WTC11 (cell line): Measurements from ENCODE around the gene LNX1. TPM values are rescaled to one million over a fixed set of nuclear protein-coding genes. Genes with fewer than 3 reads are reported as not detected.

Experiments
- ATAC-seq: fragments of 200-7000 bp; cut with Tn5 transposase; 2 replicates; pipeline ENCODE4 v1.10.0; 2021; ENCODE audit warnings: mild to moderate bottlenecking, moderate library complexity
- CTCF ChIA-PET: fragments of 300-600 bp; sonication (Branson Sonifier 250); formaldehyde crosslinking; loops from one replicate; lab custom pipeline; 2021; ENCODE audit warnings: antibody characterized with exemption; lab: Charles Lee
- POLR2A ChIA-PET: fragments of 350-600 bp; sonication (Branson Sonifier 250); formaldehyde crosslinking; loops from one replicate; lab custom pipeline; 2021; ENCODE audit warnings: antibody characterized with exemption; lab: Charles Lee
- DNase-seq: peaks from one replicate; pipeline ENCODE4 v3.0.0; 2021; ENCODE audit warnings: low spot score
- H3K27ac Mint-ChIP-seq: 2 replicates; pipeline ENCODE4 v1.8.0; 2021; ENCODE audit warnings: mixed read lengths
- H3K27me3 Mint-ChIP-seq: 2 replicates; pipeline ENCODE4 v1.8.0; 2021; ENCODE audit warnings: low read depth, mild to moderate bottlenecking, moderate library complexity, mixed read lengths
- H3K36me3 Mint-ChIP-seq: 2 replicates; pipeline ENCODE4 v1.8.0; 2021; ENCODE audit warnings: mixed read lengths
- H3K4me1 Mint-ChIP-seq: 2 replicates; pipeline ENCODE4 v1.8.0; 2022; ENCODE audit warnings: mixed read lengths
- H3K4me3 Mint-ChIP-seq: 2 replicates; pipeline ENCODE4 v1.8.0; 2021; ENCODE audit warnings: mild to moderate bottlenecking, moderate library complexity, mixed read lengths
- H3K9me3 Mint-ChIP-seq: 2 replicates; pipeline ENCODE4 v1.8.0; 2021; ENCODE audit warnings: mixed read lengths
- EMX1 ChIP-seq: fragments of 250-450 bp; sonication (Bioruptor Pico); IDR thresholded peaks from 2 replicates; pipeline ENCODE4 v1.8.0; 2021; ENCODE audit warnings: mild to moderate bottlenecking
- FOXK1 ChIP-seq: sonication (generic); formaldehyde crosslinking; IDR thresholded peaks from 2 replicates; pipeline ENCODE4 v1.8.0; 2022; ENCODE audit warnings: mild to moderate bottlenecking, moderate library complexity, missing genetic modification reagents
- FOXP1 ChIP-seq: sonication (generic); formaldehyde crosslinking; IDR thresholded peaks from 2 replicates; pipeline ENCODE4 v1.8.0; 2022; ENCODE audit warnings: missing genetic modification reagents, mild to moderate bottlenecking, moderate library complexity, borderline replicate concordance
- GABPB1 ChIP-seq: sonication (generic); formaldehyde crosslinking; IDR thresholded peaks from 2 replicates; pipeline ENCODE4 v1.8.1; 2023; ENCODE audit warnings: mild to moderate bottlenecking, missing genetic modification reagents
- GTF2I ChIP-seq: fragments of 250-450 bp; sonication (Bioruptor Pico); conservative IDR thresholded peaks from 2 replicates; pipeline ENCODE4 v1.4.0; 2021; ENCODE audit warnings: mild to moderate bottlenecking
- NR3C1 ChIP-seq: sonication (generic); formaldehyde crosslinking; conservative IDR thresholded peaks from 2 replicates; pipeline ENCODE4 v1.8.1; 2023; ENCODE audit warnings: low read depth, mild to moderate bottlenecking, missing genetic modification reagents
- SMAD3 ChIP-seq: sonication (generic); formaldehyde crosslinking; IDR thresholded peaks from 2 replicates; pipeline ENCODE4 v1.8.0; 2022; ENCODE audit warnings: missing genetic modification reagents, mild to moderate bottlenecking, borderline replicate concordance
- TEAD1 ChIP-seq: sonication (generic); formaldehyde crosslinking; IDR thresholded peaks from 2 replicates; pipeline ENCODE4 v1.8.0; 2022; ENCODE audit warnings: mild to moderate bottlenecking, missing genetic modification reagents
- ZNF317 ChIP-seq: sonication (generic); formaldehyde crosslinking; IDR thresholded peaks from 2 replicates; pipeline ENCODE4 v1.8.1; 2023; ENCODE audit warnings: low read depth, mild to moderate bottlenecking, moderate library complexity, missing genetic modification reagents, borderline replicate concordance
- ZNF423 ChIP-seq: fragments of 250-450 bp; sonication (Bioruptor Pico); IDR thresholded peaks from 2 replicates; pipeline ENCODE4 v2.1.2; 2022; ENCODE audit warnings: mild to moderate bottlenecking, moderate library complexity
- total RNA-seq: library from RNA; stranded (reverse); gene quantifications from 3 replicates; pipeline ENCODE4 v1.2.3, GENCODE V29; 2021
- TF ChIP-seq, protein P1 (sequence below): fragments of 250-450 bp; sonication (Bioruptor Pico); IDR thresholded peaks from 2 replicates; pipeline ENCODE4 v1.9.0; 2021; ENCODE audit warnings: moderate library complexity, mild to moderate bottlenecking, inconsistent platforms, borderline replicate concordance
- TF ChIP-seq, protein P2 (sequence below): sonication (generic); formaldehyde crosslinking; IDR thresholded peaks from 2 replicates; pipeline ENCODE4 v1.8.0; 2022; ENCODE audit warnings: mild to moderate bottlenecking, missing genetic modification reagents
- TF ChIP-seq, protein P3 (sequence below): sonication (generic); formaldehyde crosslinking; IDR thresholded peaks from 2 replicates; pipeline ENCODE4 v1.8.0; 2023; ENCODE audit warnings: missing genetic modification reagents, mild to moderate bottlenecking, borderline replicate concordance
- TF ChIP-seq, protein P4 (sequence below): sonication (generic); formaldehyde crosslinking; IDR thresholded peaks from 2 replicates; pipeline ENCODE4 v1.8.0; 2022; ENCODE audit warnings: mild to moderate bottlenecking, missing genetic modification reagents
- TF ChIP-seq, protein P5 (sequence below): fragments of 250-450 bp; sonication (Bioruptor Pico); IDR thresholded peaks from 2 replicates; pipeline ENCODE4 v2.1.2; 2022; ENCODE audit warnings: mild to moderate bottlenecking, moderate library complexity
- TF ChIP-seq, protein P6 (sequence below): sonication (generic); formaldehyde crosslinking; IDR thresholded peaks from 2 replicates; pipeline ENCODE4 v1.8.1; 2022; ENCODE audit warnings: mild to moderate bottlenecking, missing genetic modification reagents, moderate library complexity, borderline replicate concordance
- TF ChIP-seq, protein P7 (sequence below): sonication (generic); formaldehyde crosslinking; IDR thresholded peaks from 2 replicates; pipeline ENCODE4 v1.8.1; 2023; ENCODE audit warnings: mild to moderate bottlenecking, missing genetic modification reagents, moderate library complexity

Gene LNX1
- total RNA-seq, 1 experiment from 2014 or later, result 5.9 TPM

DNA sequence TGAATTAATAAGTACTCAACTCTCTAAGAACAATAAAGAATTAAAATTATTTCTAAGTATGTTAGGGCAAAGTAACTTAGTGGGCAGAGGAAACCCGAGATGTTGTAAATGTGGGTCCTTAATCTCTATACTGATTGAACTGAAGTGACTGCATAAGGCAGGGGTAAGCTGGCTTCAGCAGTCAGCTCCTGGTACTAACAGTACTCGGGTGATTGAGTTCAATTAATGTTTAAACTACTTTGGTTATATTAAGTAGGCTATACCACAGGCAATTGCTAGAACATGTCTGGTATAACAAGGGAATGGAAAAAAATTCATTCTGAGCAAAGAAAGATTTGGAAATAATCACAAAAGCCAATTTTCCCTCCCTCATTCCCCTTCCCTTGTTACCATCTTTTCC, 90.7 kb downstream of the LNX1 start:
- ATAC-seq (no peak), DNase-seq (no peak)
- H3K27ac Mint-ChIP-seq, result no peak overlapping the region
- POLR2A ChIA-PET, result no interaction called here
- no peaks in the 10 kb centered on the region for H3K9me3 Mint-ChIP-seq
- no peaks in the 10 kb centered on the region for H3K27me3 Mint-ChIP-seq
- no peak overlapping the region for H3K4me3 Mint-ChIP-seq
- no peak for TF ChIP-seq SMAD3 (CRISPR knock-in tag)
- TF ChIP-seq, protein P1, sequence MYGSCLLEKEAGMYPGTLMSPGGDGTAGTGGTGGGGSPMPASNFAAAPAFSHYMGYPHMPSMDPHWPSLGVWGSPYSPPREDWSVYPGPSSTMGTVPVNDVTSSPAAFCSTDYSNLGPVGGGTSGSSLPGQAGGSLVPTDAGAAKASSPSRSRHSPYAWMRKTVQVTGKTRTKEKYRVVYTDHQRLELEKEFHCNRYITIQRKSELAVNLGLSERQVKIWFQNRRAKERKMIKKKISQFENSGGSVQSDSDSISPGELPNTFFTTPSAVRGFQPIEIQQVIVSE (CRISPR knock-in tag), result no peak
- TF ChIP-seq, protein P2, sequence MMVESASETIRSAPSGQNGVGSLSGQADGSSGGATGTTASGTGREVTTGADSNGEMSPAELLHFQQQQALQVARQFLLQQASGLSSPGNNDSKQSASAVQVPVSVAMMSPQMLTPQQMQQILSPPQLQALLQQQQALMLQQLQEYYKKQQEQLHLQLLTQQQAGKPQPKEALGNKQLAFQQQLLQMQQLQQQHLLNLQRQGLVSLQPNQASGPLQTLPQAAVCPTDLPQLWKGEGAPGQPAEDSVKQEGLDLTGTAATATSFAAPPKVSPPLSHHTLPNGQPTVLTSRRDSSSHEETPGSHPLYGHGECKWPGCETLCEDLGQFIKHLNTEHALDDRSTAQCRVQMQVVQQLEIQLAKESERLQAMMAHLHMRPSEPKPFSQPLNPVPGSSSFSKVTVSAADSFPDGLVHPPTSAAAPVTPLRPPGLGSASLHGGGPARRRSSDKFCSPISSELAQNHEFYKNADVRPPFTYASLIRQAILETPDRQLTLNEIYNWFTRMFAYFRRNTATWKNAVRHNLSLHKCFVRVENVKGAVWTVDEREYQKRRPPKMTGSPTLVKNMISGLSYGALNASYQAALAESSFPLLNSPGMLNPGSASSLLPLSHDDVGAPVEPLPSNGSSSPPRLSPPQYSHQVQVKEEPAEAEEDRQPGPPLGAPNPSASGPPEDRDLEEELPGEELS (CRISPR knock-in tag), result no peak
- TF ChIP-seq GTF2I (CRISPR knock-in tag), result no peak
- no peak for TF ChIP-seq NR3C1
- no peak for TF ChIP-seq ZNF423 (CRISPR knock-in tag)
- TF ChIP-seq, protein P3, sequence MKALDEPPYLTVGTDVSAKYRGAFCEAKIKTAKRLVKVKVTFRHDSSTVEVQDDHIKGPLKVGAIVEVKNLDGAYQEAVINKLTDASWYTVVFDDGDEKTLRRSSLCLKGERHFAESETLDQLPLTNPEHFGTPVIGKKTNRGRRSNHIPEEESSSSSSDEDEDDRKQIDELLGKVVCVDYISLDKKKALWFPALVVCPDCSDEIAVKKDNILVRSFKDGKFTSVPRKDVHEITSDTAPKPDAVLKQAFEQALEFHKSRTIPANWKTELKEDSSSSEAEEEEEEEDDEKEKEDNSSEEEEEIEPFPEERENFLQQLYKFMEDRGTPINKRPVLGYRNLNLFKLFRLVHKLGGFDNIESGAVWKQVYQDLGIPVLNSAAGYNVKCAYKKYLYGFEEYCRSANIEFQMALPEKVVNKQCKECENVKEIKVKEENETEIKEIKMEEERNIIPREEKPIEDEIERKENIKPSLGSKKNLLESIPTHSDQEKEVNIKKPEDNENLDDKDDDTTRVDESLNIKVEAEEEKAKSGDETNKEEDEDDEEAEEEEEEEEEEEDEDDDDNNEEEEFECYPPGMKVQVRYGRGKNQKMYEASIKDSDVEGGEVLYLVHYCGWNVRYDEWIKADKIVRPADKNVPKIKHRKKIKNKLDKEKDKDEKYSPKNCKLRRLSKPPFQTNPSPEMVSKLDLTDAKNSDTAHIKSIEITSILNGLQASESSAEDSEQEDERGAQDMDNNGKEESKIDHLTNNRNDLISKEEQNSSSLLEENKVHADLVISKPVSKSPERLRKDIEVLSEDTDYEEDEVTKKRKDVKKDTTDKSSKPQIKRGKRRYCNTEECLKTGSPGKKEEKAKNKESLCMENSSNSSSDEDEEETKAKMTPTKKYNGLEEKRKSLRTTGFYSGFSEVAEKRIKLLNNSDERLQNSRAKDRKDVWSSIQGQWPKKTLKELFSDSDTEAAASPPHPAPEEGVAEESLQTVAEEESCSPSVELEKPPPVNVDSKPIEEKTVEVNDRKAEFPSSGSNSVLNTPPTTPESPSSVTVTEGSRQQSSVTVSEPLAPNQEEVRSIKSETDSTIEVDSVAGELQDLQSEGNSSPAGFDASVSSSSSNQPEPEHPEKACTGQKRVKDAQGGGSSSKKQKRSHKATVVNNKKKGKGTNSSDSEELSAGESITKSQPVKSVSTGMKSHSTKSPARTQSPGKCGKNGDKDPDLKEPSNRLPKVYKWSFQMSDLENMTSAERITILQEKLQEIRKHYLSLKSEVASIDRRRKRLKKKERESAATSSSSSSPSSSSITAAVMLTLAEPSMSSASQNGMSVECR, result no peak
- no peak for TF ChIP-seq ZNF317 (CRISPR knock-in tag)
- TF ChIP-seq, protein P4, sequence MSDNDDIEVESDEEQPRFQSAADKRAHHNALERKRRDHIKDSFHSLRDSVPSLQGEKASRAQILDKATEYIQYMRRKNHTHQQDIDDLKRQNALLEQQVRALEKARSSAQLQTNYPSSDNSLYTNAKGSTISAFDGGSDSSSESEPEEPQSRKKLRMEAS (CRISPR knock-in tag), result no peak
- TF ChIP-seq, all 79 proteins: peak for 0
- no peaks in the 10 kb centered on the region for H3K36me3 Mint-ChIP-seq
- CTCF ChIA-PET, result interaction anchor here (1.0 kb wide), 1 partner anchor 732 kb away, joined by 3 read pairs; no protein-coding TSS in a partner anchor
- peaks cover 18% of the 10 kb centered on the region for H3K4me1 Mint-ChIP-seq

DNA sequence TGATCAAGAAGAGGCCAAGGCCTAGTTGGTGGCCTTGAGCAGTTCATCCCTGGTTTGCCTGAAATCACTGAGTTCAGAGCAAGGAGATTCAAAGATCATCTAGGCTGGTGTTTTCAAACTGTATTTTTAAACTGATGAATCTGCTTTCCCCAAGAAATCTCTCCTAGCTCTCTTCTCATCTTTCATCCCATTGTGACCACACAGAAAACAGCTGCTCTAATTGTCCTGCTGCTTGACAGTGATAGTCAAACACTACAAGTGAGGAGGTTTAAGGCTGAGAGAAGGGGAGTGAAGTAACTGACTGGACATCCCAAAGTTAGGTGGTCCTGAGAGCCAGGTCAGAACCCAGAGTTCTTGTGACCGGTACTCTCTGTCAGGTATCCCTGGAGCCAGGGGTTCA, 91.5 kb downstream of the LNX1 start:
- no peaks in the 10 kb centered on the region for H3K27me3 Mint-ChIP-seq
- TF ChIP-seq, protein P5, sequence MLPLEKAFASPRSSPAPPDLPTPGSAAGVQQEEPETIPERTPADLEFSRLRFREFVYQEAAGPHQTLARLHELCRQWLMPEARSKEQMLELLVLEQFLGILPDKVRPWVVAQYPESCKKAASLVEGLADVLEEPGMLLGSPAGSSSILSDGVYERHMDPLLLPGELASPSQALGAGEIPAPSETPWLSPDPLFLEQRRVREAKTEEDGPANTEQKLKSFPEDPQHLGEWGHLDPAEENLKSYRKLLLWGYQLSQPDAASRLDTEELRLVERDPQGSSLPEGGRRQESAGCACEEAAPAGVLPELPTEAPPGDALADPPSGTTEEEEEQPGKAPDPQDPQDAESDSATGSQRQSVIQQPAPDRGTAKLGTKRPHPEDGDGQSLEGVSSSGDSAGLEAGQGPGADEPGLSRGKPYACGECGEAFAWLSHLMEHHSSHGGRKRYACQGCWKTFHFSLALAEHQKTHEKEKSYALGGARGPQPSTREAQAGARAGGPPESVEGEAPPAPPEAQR (CRISPR knock-in tag), result no peak
- TF ChIP-seq FOXP1 (CRISPR knock-in tag) (no peak), FOXK1 (CRISPR knock-in tag) (no peak), EMX1 (CRISPR knock-in tag) (no peak), TEAD1 (no peak), GABPB1 (no peak)
- TF ChIP-seq, protein P6, sequence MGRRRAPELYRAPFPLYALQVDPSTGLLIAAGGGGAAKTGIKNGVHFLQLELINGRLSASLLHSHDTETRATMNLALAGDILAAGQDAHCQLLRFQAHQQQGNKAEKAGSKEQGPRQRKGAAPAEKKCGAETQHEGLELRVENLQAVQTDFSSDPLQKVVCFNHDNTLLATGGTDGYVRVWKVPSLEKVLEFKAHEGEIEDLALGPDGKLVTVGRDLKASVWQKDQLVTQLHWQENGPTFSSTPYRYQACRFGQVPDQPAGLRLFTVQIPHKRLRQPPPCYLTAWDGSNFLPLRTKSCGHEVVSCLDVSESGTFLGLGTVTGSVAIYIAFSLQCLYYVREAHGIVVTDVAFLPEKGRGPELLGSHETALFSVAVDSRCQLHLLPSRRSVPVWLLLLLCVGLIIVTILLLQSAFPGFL, result no peak
- TF ChIP-seq, protein P7, sequence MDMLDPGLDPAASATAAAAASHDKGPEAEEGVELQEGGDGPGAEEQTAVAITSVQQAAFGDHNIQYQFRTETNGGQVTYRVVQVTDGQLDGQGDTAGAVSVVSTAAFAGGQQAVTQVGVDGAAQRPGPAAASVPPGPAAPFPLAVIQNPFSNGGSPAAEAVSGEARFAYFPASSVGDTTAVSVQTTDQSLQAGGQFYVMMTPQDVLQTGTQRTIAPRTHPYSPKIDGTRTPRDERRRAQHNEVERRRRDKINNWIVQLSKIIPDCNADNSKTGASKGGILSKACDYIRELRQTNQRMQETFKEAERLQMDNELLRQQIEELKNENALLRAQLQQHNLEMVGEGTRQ (CRISPR knock-in tag), result no peak
- TF ChIP-seq, all 79 proteins: peak for 0
- ChIA-PET CTCF (no interaction called here), POLR2A (no interaction called here)
- DNase-seq, result no peak
- H3K27ac Mint-ChIP-seq, result no peak overlapping the region
- ATAC-seq, result no peak
- H3K9me3 Mint-ChIP-seq, result no peaks in the 10 kb centered on the region
- H3K36me3 Mint-ChIP-seq, result no peaks in the 10 kb centered on the region
- no peak overlapping the region for H3K4me3 Mint-ChIP-seq
- H3K4me1 Mint-ChIP-seq, result peaks cover 18% of the 10 kb centered on the region
